Prostate gland (tissue), 2 donors: ENCODE measurements around the gene TNS4. TPM values are rescaled to one million over a fixed set of nuclear protein-coding genes. Genes with fewer than 3 reads are reported as not detected.

ENCODE experiments used
- DNase-seq: peaks from one replicate; pipeline ENCODE4 v3.0.0-alpha.2; 2019; ENCODE audit warnings: low spot score
- H3K27ac ChIP-seq, 2 donors: fragments of 200-600 bp; sonication (generic); 2 replicates each; pipeline ENCODE4 v1.5.1; 2017 to 2019
- H3K27me3 ChIP-seq: fragments of 200-600 bp; sonication (generic); replicated peaks from 2 replicates; pipeline ENCODE4 v1.5.1; 2019; ENCODE audit not compliant: insufficient read depth
- H3K36me3 ChIP-seq, 2 donors: fragments of 200-600 bp; sonication (generic); 1 replicate in 1 of 2; 2 replicates in 1 of 2; pipeline versions ENCODE4 v1.5.1 to v1.8.1; 2017 to 2019
- H3K4me1 ChIP-seq: fragments of 200-600 bp; sonication (generic); replicated peaks from 2 replicates; pipeline ENCODE4 v1.5.1; 2019
- H3K4me3 ChIP-seq, 2 donors: fragments of 200-600 bp; sonication (generic); 2 replicates each; pipeline ENCODE4 v1.5.1; 2017 to 2019
- H3K9me3 ChIP-seq: fragments of 200-600 bp; sonication (generic); 2 replicates; pipeline ENCODE4 v1.5.1; 2017
- POLR2A ChIP-seq: fragments of 450-650 bp; IDR thresholded peaks from one replicate; pipeline ENCODE4 v1.6.1; 2016; ENCODE audit warnings: antibody characterized with exemption, mild to moderate bottlenecking
- POLR2AphosphoS5 ChIP-seq: sonication (generic); formaldehyde crosslinking; IDR thresholded peaks from one replicate; pipeline ENCODE4 v1.6.1; 2017; ENCODE audit warnings: antibody characterized with exemption
- WGBS: methylation state at CpG from one replicate; pipeline ENCODE4 v1.1.5; 2018; 5-methylcytosine and 5-hydroxymethylcytosine counted together
- intact Hi-C: fragments of 100-400 bp; cut with DNase I; formaldehyde crosslinking; loops from one replicate; pipeline ENCODE4 v1.14.2; 2022
- total RNA-seq, 2 donors: library from RNA; depleted of rRNA; stranded (reverse); fragments of >200 nt; gene quantifications; one replicate each; pipeline ENCODE4 v1.1.0, GENCODE V29; 2016
- TF ChIP-seq, protein P1 (sequence below), 4 experiments: fragments of 200-600 bp in 2 of 4; fragments of 450-650 bp in 2 of 4; sonication (generic) in 2 of 4; IDR thresholded peaks; 1 replicate in 3 of 4; 2 replicates in 1 of 4; pipeline ENCODE4 v1.5.1; 2016 to 2019; ENCODE audit warnings: antibody characterized with exemption in 4 of 4, mild to moderate bottlenecking in 2 of 4, moderate library complexity in 2 of 4

The TNS4 gene
- total RNA-seq, 2 donors from 2014 or later, result 51.3 to 56.1 TPM

DNA sequence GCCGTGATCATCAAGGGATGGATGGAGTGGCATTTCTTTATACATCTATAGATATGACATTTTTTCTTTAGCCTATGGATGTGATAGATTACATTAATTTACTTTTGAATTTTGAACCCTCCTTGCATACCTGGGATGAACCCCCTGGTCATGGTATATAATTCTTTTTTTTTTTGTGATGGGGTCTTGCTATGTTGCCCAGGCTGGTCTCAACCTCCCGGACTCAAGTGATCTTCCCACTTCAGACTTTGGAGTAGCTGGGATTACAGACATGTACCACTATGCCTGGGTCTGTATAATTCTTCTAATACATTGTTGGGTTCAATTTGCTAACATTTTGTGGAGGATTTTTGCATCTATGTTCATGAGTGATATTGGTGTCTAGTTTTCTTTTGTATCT is 1.7 kb upstream of the TNS4 start:
- intact Hi-C loops, result no loop called here
- TF ChIP-seq, protein P1, sequence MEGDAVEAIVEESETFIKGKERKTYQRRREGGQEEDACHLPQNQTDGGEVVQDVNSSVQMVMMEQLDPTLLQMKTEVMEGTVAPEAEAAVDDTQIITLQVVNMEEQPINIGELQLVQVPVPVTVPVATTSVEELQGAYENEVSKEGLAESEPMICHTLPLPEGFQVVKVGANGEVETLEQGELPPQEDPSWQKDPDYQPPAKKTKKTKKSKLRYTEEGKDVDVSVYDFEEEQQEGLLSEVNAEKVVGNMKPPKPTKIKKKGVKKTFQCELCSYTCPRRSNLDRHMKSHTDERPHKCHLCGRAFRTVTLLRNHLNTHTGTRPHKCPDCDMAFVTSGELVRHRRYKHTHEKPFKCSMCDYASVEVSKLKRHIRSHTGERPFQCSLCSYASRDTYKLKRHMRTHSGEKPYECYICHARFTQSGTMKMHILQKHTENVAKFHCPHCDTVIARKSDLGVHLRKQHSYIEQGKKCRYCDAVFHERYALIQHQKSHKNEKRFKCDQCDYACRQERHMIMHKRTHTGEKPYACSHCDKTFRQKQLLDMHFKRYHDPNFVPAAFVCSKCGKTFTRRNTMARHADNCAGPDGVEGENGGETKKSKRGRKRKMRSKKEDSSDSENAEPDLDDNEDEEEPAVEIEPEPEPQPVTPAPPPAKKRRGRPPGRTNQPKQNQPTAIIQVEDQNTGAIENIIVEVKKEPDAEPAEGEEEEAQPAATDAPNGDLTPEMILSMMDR (IDR thresholded peaks at IDR 0.05), result no peak
- TF ChIP-seq POLR2A, result no peak
- TF ChIP-seq POLR2AphosphoS5, result no peak
- H3K4me3 ChIP-seq, result no peak overlapping the region
- 93% methylated on average over 2 of the region's 2 CpGs for WGBS
- H3K27ac ChIP-seq, result no peak overlapping the region
- no peak for DNase-seq
- no peaks in the 10 kb centered on the region for H3K4me1 ChIP-seq
- no peaks in the 10 kb centered on the region for H3K27me3 ChIP-seq
- no peaks in the 10 kb centered on the region for H3K36me3 ChIP-seq
- H3K9me3 ChIP-seq, result no peaks in the 10 kb centered on the region

GRCh38 chr17:40502716-40503115 is 1.3 kb upstream of the TNS4 start:
- no peaks in the 10 kb centered on the region for H3K4me1 ChIP-seq
- DNase-seq, result no peak
- H3K9me3 ChIP-seq, result no peaks in the 10 kb centered on the region
- 100% methylated on average over 5 of the region's 5 CpGs for WGBS
- no peak overlapping the region for H3K4me3 ChIP-seq
- intact Hi-C loops, result no loop called here
- no peak for TF ChIP-seq POLR2AphosphoS5
- no peak for TF ChIP-seq POLR2A
- TF ChIP-seq, protein P1 (IDR thresholded peaks at IDR 0.05), result no peak
- H3K27me3 ChIP-seq, result no peaks in the 10 kb centered on the region
- no peak overlapping the region for H3K27ac ChIP-seq
- no peaks in the 10 kb centered on the region for H3K36me3 ChIP-seq

DNA sequence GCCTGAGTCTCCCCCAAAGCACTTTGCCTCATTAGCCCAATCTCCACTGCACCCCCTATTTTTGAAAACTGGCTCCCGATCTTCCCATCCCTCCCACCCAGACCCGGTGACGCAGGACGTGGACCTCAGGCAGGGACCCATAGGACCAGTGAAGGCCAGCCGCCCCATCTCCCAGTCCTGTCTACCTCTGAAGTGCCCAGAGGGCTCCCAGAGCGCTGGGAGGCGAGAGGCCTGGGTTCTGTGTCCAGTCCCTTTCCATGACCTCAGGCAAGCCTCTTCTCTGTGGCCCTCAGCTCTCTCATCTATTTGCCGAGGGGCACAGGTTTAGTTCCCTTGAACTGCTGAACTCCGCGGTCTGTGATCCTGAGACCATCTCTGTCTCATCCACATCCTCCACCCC is 714 bp downstream of the TNS4 start:
- Histone ChIP-seq H3K36me3 (no peaks in the 10 kb centered on the region), H3K27me3 (no peaks in the 10 kb centered on the region), H3K27ac (peak overlapping the region; percentile 83 to 88), H3K4me1 (no peaks in the 10 kb centered on the region), H3K9me3 (no peaks in the 10 kb centered on the region), H3K4me3 (peak overlapping the region; percentile 23 to 29)
- 64% methylated on average over 10 of the region's 10 CpGs for WGBS
- TF ChIP-seq POLR2AphosphoS5 (no peak), POLR2A (no peak)
- TF ChIP-seq, protein P1 (IDR thresholded peaks at IDR 0.05), result no peak
- intact Hi-C loops, result no loop called here
- no peak for DNase-seq

DNA sequence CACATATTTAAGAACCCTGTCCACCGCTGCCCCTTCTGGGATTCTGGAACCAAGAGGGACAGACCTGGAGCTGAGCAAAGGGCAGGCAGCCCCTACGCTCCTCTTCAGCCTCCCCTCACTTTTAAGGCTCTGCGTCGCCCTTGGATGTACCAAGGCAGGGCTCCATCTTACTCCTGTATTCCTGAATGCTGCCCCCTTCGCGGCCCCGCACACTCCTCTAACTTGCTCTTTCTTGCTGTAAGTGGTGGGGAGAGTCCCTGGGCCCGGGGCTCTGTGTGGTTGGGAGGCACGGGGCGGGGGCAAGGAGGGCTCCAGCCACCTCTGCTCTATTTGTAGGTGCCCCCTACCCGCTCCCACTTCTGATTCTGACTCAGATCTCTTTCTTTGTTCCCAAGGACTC is 1.2 kb downstream of the TNS4 start:
- Histone ChIP-seq H3K27ac (peak overlapping the region; percentile 83 to 88), H3K9me3 (no peaks in the 10 kb centered on the region), H3K27me3 (no peaks in the 10 kb centered on the region), H3K36me3 (no peaks in the 10 kb centered on the region), H3K4me3 (peak overlapping the region; percentile 23 to 29), H3K4me1 (no peaks in the 10 kb centered on the region)
- WGBS, result 45% methylated on average over 11 of the region's 11 CpGs
- intact Hi-C loops, result no loop called here
- no peak for DNase-seq
- TF ChIP-seq POLR2AphosphoS5, result no peak
- TF ChIP-seq, protein P1 (IDR thresholded peaks at IDR 0.05), result no peak
- TF ChIP-seq POLR2A, result peak; percentile 9

DNA sequence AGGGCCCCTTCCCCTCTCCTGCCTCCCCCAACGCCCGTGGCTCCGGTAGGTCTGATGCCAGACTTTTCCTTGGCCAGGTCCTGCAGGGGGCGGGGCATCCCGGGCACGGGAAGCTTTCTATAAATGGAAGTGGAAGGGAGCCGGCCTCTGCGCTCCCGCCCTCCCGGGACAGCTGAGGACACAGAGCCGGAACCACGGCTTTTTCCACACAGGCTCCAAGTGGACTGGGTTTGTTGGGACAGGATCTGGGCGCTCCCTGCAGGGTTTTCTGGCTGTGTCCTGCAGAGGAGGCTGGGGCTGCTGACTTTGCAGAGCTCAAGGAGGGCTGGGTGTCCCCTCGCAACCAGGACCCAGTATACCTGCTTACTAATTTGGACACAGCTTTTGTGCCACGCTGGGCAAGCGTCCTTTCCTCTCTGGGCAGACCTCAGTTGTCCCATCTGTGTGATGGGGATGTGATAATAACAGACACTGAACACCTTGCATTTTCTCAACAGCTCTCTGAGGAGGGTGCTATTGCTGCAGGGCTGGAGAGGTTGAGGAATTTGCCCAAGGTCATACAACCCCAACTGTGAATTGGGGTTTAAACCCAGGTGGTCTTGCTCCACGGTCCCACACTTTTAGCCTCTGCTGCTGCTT is 1.8 kb downstream of the TNS4 start:
- Histone ChIP-seq H3K27ac (peak overlapping the region; percentile 83 to 88), H3K4me3 (peak overlapping the region; percentile 23 to 29), H3K36me3 (no peaks in the 10 kb centered on the region), H3K4me1 (no peaks in the 10 kb centered on the region), H3K27me3 (no peaks in the 10 kb centered on the region), H3K9me3 (no peaks in the 10 kb centered on the region)
- intact Hi-C loops, result no loop called here
- peak; percentile 80 for TF ChIP-seq POLR2A
- TF ChIP-seq POLR2AphosphoS5, result peak; percentile 99
- TF ChIP-seq, protein P1 (IDR thresholded peaks at IDR 0.05), result peak in 2 of 4 experiments; percentile 40 to 43
- WGBS, result 7% methylated on average over 17 of the region's 17 CpGs
- peak; percentile 96 for DNase-seq
